K562 (cell line): Measurements from ENCODE around the gene TPGS1. TPM values are rescaled to one million over a fixed set of nuclear protein-coding genes. Genes with fewer than 3 reads are reported as not detected.

Experiments used
- ATAC-seq: fragments of 200-7000 bp; cut with Tn5 transposase; 3 replicates; pipeline ENCODE4 v1.9.1; 2020; ENCODE audit warnings: moderate library complexity
- BruUV-seq: library from RNA; stranded (reverse); fragments of 400-500 nt; replicated peaks from 2 replicates; lab custom pipeline; 2021; lab: Mats Ljungman, UMichigan
- CTCF ChIA-PET: fragments of 300-600 bp; formaldehyde crosslinking; extraction: SDS; loops from one replicate; lab custom pipeline; 2021; ENCODE audit warnings: low intra/inter-chr PET ratio; lab: Yijun Ruan, JAX
- POLR2A ChIA-PET: fragments of 300-600, 350-650 bp; sonication (Branson Sonifier 250); formaldehyde crosslinking; extraction: SDS; loops from one replicate; lab custom pipeline; 2021; ENCODE audit warnings: antibody characterized with exemption, inconsistent platforms; lab: Yijun Ruan, JAX
- DNase-seq, 4 experiments: peaks; one replicate each; pipeline versions ENCODE4 v3.0.0 to v3.0.0-alpha.2; 2011 to 2018; ENCODE audit warnings: low spot score in 3 of 4, mixed read lengths in 3 of 4; ENCODE audit errors: extremely low read depth in 1 of 4
- FAIRE-seq: peaks from 2 replicates; lab custom pipeline; 2011; peaks lifted over from hg19 to GRCh38; lab: Jason Lieb, UNC
- H2AFZ ChIP-seq: 2 replicates; pipeline ENCODE4 v1.6.0; 2011; ENCODE audit warnings: low read depth, low read length, control low read depth, inconsistent platforms
- H3K27ac ChIP-seq: fragments of 200-600 bp; 3 replicates; pipeline ENCODE4 v1.8.0; 2011; ENCODE audit warnings: low read depth, mild to moderate bottlenecking, control low read depth, inconsistent platforms, low read length, moderate library complexity, mixed read lengths; ENCODE audit errors: extremely low read depth
- H3K27me3 ChIP-seq, 2 experiments: fragments of 300-600 bp in 1 of 2; 2 replicates in 1 of 2; 3 replicates in 1 of 2; pipeline versions ENCODE4 v1.6.0 to v1.8.0; 2011; ENCODE audit warnings: inconsistent platforms in 2 of 2, low read length in 2 of 2, mild to moderate bottlenecking in 1 of 2, mixed read lengths in 1 of 2, moderate library complexity in 1 of 2; ENCODE audit not compliant: control insufficient read depth in 2 of 2, insufficient read depth in 2 of 2
- H3K36me3 ChIP-seq: fragments of 300-600 bp; 3 replicates; pipeline ENCODE4 v1.8.0; 2011; ENCODE audit warnings: mild to moderate bottlenecking, low read length, inconsistent platforms; ENCODE audit not compliant: control insufficient read depth, insufficient read depth
- H3K4me1 ChIP-seq, 2 experiments: fragments of 200-600 bp in 1 of 2; replicated peaks in 1 of 2; 2 replicates in 1 of 2; 3 replicates in 1 of 2; pipeline versions ENCODE4 v1.5.1 to v1.8.0; 2011; ENCODE audit warnings: inconsistent platforms in 2 of 2, low read length in 2 of 2, mild to moderate bottlenecking in 1 of 2, mixed read lengths in 1 of 2, moderate library complexity in 1 of 2; ENCODE audit not compliant: control insufficient read depth in 2 of 2, insufficient read depth in 2 of 2
- H3K4me2 ChIP-seq: 2 replicates; pipeline ENCODE4 v1.6.1; 2011; ENCODE audit warnings: low read length, control low read depth, inconsistent platforms, mixed read lengths; ENCODE audit not compliant: insufficient read depth
- H3K4me3 ChIP-seq: fragments of 200-600 bp; sonication (generic), shearing (Covaris generic); 2 replicates; pipeline ENCODE4 v1.5.1; 2016; ENCODE audit warnings: control low read depth, inconsistent platforms
- H3K79me2 ChIP-seq: fragments of 200-600 bp; 3 replicates; pipeline ENCODE4 v1.8.0; 2011; ENCODE audit warnings: low read length, inconsistent platforms; ENCODE audit not compliant: control insufficient read depth, insufficient read depth
- H3K9ac ChIP-seq, 2 experiments: 2 replicates each; pipeline versions ENCODE4 v1.6.0 to v1.6.1; 2011; ENCODE audit warnings: low read depth in 2 of 2, low read length in 2 of 2, control low read depth in 1 of 2, inconsistent platforms in 1 of 2, mild to moderate bottlenecking in 1 of 2, mixed read lengths in 1 of 2; ENCODE audit not compliant: insufficient read depth in 1 of 2
- H3K9me1 ChIP-seq: one replicate; pipeline ENCODE4 v1.6.0; 2011; ENCODE audit warnings: inconsistent platforms, mild to moderate bottlenecking, low read length, moderate library complexity; ENCODE audit not compliant: control insufficient read depth, insufficient read depth
- H3K9me3 ChIP-seq: replicated peaks from 2 replicates; pipeline ENCODE4 v1.5.1; 2011; ENCODE audit warnings: low read depth, low read length, inconsistent platforms; ENCODE audit not compliant: control insufficient read depth, insufficient read depth
- H4K20me1 ChIP-seq: replicated peaks from 2 replicates; pipeline ENCODE4 v1.6.1; 2011; ENCODE audit warnings: low read length, inconsistent platforms, mixed read lengths; ENCODE audit not compliant: control insufficient read depth, insufficient read depth
- MGA ChIP-seq: fragments of 450-650 bp; IDR thresholded peaks from 2 replicates; pipeline ENCODE4 v1.6.1; 2016; ENCODE audit warnings: mild to moderate bottlenecking, moderate library complexity
- MYNN ChIP-seq, 2 experiments: sonication (generic); formaldehyde crosslinking in 1 of 2; IDR thresholded peaks; 2 replicates each; pipeline versions ENCODE4 v1.5.0 to v1.6.1; 2016 to 2020; ENCODE audit warnings: antibody characterized with exemption in 1 of 2, missing genetic modification reagents in 1 of 2
- NCOA2 ChIP-seq, 2 experiments: fragments of 450-650 bp; IDR thresholded peaks; 2 replicates each; pipeline ENCODE4 v1.6.1; 2018; ENCODE audit warnings: mild to moderate bottlenecking in 2 of 2, moderate library complexity in 1 of 2; ENCODE audit not compliant: partially characterized antibody in 2 of 2
- NFATC3 ChIP-seq: fragments of 450-650 bp; IDR thresholded peaks from 2 replicates; pipeline ENCODE4 v1.6.1; 2017; ENCODE audit warnings: mild to moderate bottlenecking
- PATZ1 ChIP-seq: fragments of 250-450 bp; sonication (Bioruptor Pico); IDR thresholded peaks from 2 replicates; pipeline ENCODE4 v1.5.0; 2020; ENCODE audit warnings: mild to moderate bottlenecking, borderline replicate concordance
- POU5F1 ChIP-seq: fragments of 150-350 bp; IDR thresholded peaks from 2 replicates; pipeline ENCODE4 v1.6.1; 2014; ENCODE audit warnings: borderline replicate concordance, low read length, low read depth, mild to moderate bottlenecking; ENCODE audit not compliant: partially characterized antibody
- ZNF436 ChIP-seq: fragments of 250-450, 450-650 bp; sonication (Bioruptor Pico); formaldehyde crosslinking; IDR thresholded peaks from 2 replicates; pipeline ENCODE4 v1.7.0; 2020; ENCODE audit warnings: mild to moderate bottlenecking
- ZNF57 ChIP-seq: fragments of 450-650 bp; formaldehyde crosslinking; IDR thresholded peaks from 2 replicates; pipeline ENCODE4 v1.4.0; 2020; ENCODE audit warnings: mild to moderate bottlenecking, moderate library complexity
- ZNF764 ChIP-seq: fragments of 250-450 bp; sonication (Bioruptor Pico); IDR thresholded peaks from 2 replicates; pipeline ENCODE4 v1.4.0; 2020; ENCODE audit warnings: low read depth, mild to moderate bottlenecking, moderate library complexity
- ZNF77 ChIP-seq: fragments of 250-450 bp; sonication (Bioruptor Pico); IDR thresholded peaks from 2 replicates; pipeline ENCODE4 v1.5.0; 2020
- WGBS: fragments of 100-300 bp; shearing (Covaris generic); methylation state at CpG from one replicate; pipeline ENCODE4 v1.1.6; 2016; ENCODE audit warnings: low coverage, mixed read lengths; ENCODE audit not compliant: insufficient coverage; ENCODE audit errors: missing lambda C conversion rate; 5-methylcytosine and 5-hydroxymethylcytosine counted together
- in situ Hi-C: fragments of 300-500 bp; cut with MboI; formaldehyde crosslinking; loops from 4 replicates; pipeline ENCODE4 v1.15.0; 2018; ENCODE audit warnings: inconsistent platforms, mixed read lengths
- intact Hi-C: fragments of 100-400 bp; cut with micrococcal nuclease; formaldehyde crosslinking; loops from 2 replicates; pipeline ENCODE4 v1.14.2; 2022
- polyA plus RNA-seq, 8 experiments: library from polyadenylated mRNA; depleted of rRNA in 4 of 8; stranded (reverse) in 5 of 8; unstranded in 3 of 8; fragments of >200 nt; fragmentation: Nextera tagmentation in 2 of 8; fragmentation: Illumina TruSeq in 1 of 8; extraction: Ambion mirVana in 2 of 8; extraction: Trizol in 1 of 8; gene quantifications; 2 replicates each; pipeline versions ENCODE4 v1.2.1 to v1.2.3, GENCODE V29; 2011 to 2014; ENCODE audit warnings: inconsistent platforms in 1 of 8, missing spikeins in 1 of 8
- total RNA-seq, 7 experiments: library from RNA; depleted of rRNA in 6 of 7; stranded (reverse); fragments of >200 nt in 6 of 7; fragmentation: Illumina TruSeq in 2 of 7; extraction: Trizol in 2 of 7; gene quantifications; 2 replicates each; pipeline versions ENCODE4 v1.2.1 to v1.2.3, GENCODE V29; 2011 to 2021; ENCODE audit warnings: low replicate concordance in 1 of 7

Gene TPGS1
- total and polyA plus RNA-seq, 9 of the 15 experiments (the other 6 are each of a cell fraction or from before 2014, with no cell fraction given) = 0.30 to 31.6 (median 1.2) TPM; not detected in 2

GRCh38 chr19:560121-560520, 52.8 kb downstream of the TPGS1 start:
- Histone ChIP-seq H3K9ac (no peak overlapping the region), H4K20me1 (no peaks in the 10 kb centered on the region), H3K9me1 (no peaks in the 10 kb centered on the region), H3K4me3 (no peak overlapping the region), H3K36me3 (no peaks in the 10 kb centered on the region), H3K27me3 (no peaks in the 10 kb centered on the region), H3K79me2 (no peaks in the 10 kb centered on the region), H3K27ac (no peak overlapping the region), H3K9me3 (no peaks in the 10 kb centered on the region; the same call in 1 of the 2 replicates), H3K4me2 (no peak overlapping the region), H2AFZ (no peak overlapping the region), H3K4me1 (peaks cover 14 to 39% of the 10 kb centered on the region in 2 experiments; a peak in 4 of 5 replicates)
- BruUV-seq = no TSS peak
- in situ Hi-C loops = no loop called here
- ChIA-PET CTCF (no interaction called here), POLR2A (no interaction called here)
- 74% methylated on average over 7 of the region's 12 CpGs for WGBS
- no peak for DNase-seq
- intact Hi-C loops = no loop called here
- no peak for FAIRE-seq
- no peak for ATAC-seq
- TF ChIP-seq ZNF436 (CRISPR knock-in tag) (no peak), NFATC3 (no peak), MGA (no peak), ZNF77 (no peak), NCOA2 (IDR thresholded peaks at IDR 0.05; ENCODE audit: partially characterized antibody in 2 of 2) (no peak), PATZ1 (no peak), ZNF57 (CRISPR knock-in tag) (no peak), ZNF764 (CRISPR knock-in tag) (no peak), POU5F1 (no peak), MYNN (IDR thresholded peaks at IDR 0.05) (no peak), MYNN (CRISPR knock-in tag; IDR thresholded peaks at IDR 0.05) (no peak)
